WI38 (cell line): ENCODE data around the gene PRKCE.
A peak's percentile ranks its signal among the peaks of the same experiment; 100 is the strongest.

Experiments used
- H3K4me3 ChIP-seq: 2 replicates; pipeline ENCODE4 v1.5.1; 2011; ENCODE audit warnings: low read depth, mild to moderate bottlenecking, control low read depth, low read length
- CTCF ChIP-seq: IDR thresholded peaks from 2 replicates; pipeline ENCODE4 v1.5.1; 2012; ENCODE audit warnings: low read depth, mild to moderate bottlenecking, control low read depth, low read length

The PRKCE gene

GRCh38 chr2:45631955-45632354 is 19.5 kb upstream of the PRKCE start:
- H3K4me3 ChIP-seq: no peak overlapping the region
- no peak for TF ChIP-seq CTCF

GRCh38 chr2:45634223-45634622 is 17.3 kb upstream of the PRKCE start:
- TF ChIP-seq CTCF: no peak
- no peak overlapping the region for H3K4me3 ChIP-seq

DNA sequence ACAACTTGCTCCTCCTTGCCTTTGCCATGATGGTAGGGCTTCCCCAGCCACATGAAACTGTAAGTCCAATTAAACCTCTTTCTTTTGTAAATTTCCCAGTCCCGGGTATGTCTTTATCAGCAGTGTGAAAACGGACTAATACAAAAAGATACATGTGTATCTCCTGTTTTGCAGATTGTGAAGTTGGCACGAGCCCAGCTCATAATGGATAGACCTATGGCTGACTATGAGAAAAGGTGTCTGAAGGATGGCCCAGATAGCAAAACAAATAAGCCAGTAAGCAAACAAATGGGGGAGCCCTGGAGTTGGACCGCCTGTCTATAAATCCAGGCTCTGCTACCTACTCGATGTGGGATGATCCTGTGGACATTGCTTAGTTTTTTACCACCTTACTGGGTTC is 15.5 kb upstream of the PRKCE start:
- no peak for TF ChIP-seq CTCF
- H3K4me3 ChIP-seq: no peak overlapping the region

DNA sequence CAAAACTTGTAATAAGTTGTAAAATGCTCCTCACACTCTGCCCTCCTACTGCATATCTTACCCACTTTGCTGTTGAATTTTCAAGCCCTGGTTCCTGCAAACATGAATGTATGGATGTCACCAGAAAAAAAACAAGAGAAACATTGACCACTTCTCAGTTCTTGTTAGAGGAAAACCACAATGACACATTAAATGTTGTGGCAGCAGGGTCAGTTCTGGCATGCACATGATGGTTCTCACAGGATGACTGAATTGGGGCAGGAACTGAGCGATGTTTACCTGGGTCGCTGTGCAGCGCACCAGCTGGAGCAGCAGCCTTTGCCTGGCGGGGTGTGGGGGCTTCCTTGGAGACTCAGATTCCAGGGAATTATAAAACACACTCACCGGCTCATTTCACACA is 14.0 kb upstream of the PRKCE start:
- H3K4me3 ChIP-seq: no peak overlapping the region
- no peak for TF ChIP-seq CTCF

GRCh38 chr2:45640576-45640975 is 10.9 kb upstream of the PRKCE start:
- H3K4me3 ChIP-seq: no peak overlapping the region
- no peak for TF ChIP-seq CTCF

DNA sequence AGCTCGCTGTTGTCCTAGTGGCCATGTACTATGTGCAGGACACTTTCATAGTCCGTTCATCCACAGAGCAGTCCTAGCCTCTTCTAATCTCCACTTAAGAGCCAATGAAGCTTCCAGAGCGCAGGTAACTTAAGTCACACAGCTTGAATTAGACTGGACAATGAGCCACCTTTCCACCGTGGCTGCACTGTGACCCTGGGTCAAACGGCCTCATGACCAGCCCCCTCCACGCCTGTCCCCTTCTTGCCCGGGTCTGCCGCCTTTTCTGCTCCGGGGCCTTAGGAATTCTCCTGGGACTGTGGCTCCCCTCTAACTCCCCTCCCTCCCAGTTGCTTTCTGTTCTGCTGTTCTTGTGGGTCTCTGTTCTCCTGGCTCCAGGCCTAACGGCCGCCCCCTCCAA is 8.4 kb upstream of the PRKCE start:
- no peak for TF ChIP-seq CTCF
- H3K4me3 ChIP-seq: peak overlapping the region; percentile 82

DNA sequence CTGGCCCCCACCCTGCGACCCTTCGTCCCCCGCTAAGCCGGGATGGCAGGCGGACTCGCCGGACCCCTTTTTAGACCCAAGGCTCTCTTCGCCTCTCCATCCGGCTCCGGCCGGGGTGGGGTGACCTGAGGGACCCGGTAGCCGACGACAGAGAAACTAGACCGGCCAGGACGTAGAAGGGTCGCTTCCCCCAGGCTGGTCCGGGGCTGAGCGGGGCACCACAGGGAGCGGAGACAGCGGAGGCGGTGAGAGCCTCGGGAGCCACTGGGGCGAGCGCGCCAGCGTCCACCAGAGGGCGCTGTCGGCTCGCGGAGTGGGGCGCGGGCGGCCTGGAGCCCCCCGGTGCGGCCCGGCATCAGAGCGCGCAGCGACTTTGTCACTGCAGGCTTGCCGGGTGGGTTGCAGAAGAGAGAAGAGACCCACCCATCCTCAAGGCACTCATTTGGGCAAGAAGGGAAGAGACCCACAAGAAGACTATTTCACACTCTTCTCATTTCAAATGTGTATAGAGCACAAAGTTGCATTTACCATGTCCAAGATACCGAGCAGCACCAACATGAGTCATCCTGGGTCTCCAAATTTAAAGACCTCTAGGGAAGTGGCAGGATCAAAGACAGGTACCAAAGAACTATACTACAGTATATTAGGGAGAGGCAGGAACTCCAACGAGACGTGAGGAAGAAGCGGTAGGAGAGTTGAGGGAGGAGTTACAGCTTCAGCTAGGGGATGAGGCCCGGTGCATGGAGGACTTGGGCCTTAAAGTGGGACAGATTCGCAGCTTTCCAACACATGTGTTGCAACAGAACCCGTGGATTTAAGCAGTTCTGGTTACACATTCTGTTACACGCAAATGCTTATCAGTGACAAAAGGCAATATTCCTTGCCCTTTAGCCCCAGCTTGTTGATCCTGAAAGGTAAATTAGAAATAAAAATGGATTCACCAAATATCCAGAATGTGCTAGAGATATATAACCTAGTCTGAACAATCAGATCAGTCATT is 7.6 kb upstream of the PRKCE start:
- peak overlapping the region; percentile 82 for H3K4me3 ChIP-seq

More for the DNA sequence above, 7.6 kb upstream of the PRKCE start:
- peak; percentile 82 for TF ChIP-seq CTCF
